ENCODE measurements around the gene CCL14. TPM values are rescaled to one million over a fixed set of nuclear protein-coding genes. Genes with fewer than 3 reads are reported as not detected.

Gene CCL14
- total RNA-seq, 1 experiment from 2014 or later = not detected

DNA sequence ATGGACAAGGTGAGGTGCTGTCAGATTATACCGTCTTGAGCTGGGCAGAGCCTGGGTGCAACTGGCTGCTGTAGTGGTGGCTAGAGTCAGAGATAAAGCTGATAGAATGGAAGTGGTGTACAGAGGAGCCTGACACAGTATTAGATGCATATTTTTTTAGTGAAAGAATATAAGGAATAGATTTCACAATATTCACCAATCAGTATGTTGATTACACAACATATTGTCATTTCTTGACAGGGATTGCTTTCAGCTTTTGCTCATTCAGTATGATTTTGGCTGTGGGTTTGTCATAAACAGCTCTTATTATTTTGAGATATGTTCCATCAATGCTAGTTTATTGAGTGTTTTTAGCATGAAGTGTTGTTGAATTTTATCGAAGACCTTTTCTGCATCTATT is 32.9 kb upstream of the CCL14 start:
- H3K36me3 Mint-ChIP-seq = no peaks in the 10 kb centered on the region; the same call in 1 of the 2 replicates
- POLR2A ChIA-PET = no interaction called here
- CTCF ChIA-PET = interaction anchor here (1.2 kb wide), 1 partner anchor 130 kb away, joined by 3 read pairs; no protein-coding TSS in a partner anchor
- ATAC-seq (no peak), DNase-seq (ENCODE audit: low spot score) (no peak)
- no peaks in the 10 kb centered on the region for H3K4me1 Mint-ChIP-seq
- no peak overlapping the region for H3K4me3 Mint-ChIP-seq
- no peak overlapping the region for H3K27ac Mint-ChIP-seq
- peaks cover 18% of the 10 kb centered on the region for H3K9me3 Mint-ChIP-seq
- no peak for TF ChIP-seq IRF2 (CRISPR knock-in tag; IDR thresholded peaks at IDR 0.05; ENCODE audit: borderline replicate concordance, low read depth)
- TF ChIP-seq, protein P1, sequence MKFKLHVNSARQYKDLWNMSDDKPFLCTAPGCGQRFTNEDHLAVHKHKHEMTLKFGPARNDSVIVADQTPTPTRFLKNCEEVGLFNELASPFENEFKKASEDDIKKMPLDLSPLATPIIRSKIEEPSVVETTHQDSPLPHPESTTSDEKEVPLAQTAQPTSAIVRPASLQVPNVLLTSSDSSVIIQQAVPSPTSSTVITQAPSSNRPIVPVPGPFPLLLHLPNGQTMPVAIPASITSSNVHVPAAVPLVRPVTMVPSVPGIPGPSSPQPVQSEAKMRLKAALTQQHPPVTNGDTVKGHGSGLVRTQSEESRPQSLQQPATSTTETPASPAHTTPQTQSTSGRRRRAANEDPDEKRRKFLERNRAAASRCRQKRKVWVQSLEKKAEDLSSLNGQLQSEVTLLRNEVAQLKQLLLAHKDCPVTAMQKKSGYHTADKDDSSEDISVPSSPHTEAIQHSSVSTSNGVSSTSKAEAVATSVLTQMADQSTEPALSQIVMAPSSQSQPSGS (CRISPR knock-in tag; IDR thresholded peaks at IDR 0.05; ENCODE audit: borderline replicate concordance, low read depth) = no peak
- TF ChIP-seq EMX1 (CRISPR knock-in tag; IDR thresholded peaks at IDR 0.05) = no peak
- TF ChIP-seq HMGA2 (CRISPR knock-in tag; IDR thresholded peaks at IDR 0.05) = no peak
- no peak for TF ChIP-seq FOXK1 (CRISPR knock-in tag; IDR thresholded peaks at IDR 0.05)
- TF ChIP-seq, protein P2, sequence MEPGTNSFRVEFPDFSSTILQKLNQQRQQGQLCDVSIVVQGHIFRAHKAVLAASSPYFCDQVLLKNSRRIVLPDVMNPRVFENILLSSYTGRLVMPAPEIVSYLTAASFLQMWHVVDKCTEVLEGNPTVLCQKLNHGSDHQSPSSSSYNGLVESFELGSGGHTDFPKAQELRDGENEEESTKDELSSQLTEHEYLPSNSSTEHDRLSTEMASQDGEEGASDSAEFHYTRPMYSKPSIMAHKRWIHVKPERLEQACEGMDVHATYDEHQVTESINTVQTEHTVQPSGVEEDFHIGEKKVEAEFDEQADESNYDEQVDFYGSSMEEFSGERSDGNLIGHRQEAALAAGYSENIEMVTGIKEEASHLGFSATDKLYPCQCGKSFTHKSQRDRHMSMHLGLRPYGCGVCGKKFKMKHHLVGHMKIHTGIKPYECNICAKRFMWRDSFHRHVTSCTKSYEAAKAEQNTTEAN (CRISPR knock-in tag; IDR thresholded peaks at IDR 0.05) = no peak
- TF ChIP-seq NFYB (CRISPR knock-in tag; conservative IDR thresholded peaks at IDR 0.05; ENCODE audit: low read depth) = no peak
- TF ChIP-seq, protein P3, sequence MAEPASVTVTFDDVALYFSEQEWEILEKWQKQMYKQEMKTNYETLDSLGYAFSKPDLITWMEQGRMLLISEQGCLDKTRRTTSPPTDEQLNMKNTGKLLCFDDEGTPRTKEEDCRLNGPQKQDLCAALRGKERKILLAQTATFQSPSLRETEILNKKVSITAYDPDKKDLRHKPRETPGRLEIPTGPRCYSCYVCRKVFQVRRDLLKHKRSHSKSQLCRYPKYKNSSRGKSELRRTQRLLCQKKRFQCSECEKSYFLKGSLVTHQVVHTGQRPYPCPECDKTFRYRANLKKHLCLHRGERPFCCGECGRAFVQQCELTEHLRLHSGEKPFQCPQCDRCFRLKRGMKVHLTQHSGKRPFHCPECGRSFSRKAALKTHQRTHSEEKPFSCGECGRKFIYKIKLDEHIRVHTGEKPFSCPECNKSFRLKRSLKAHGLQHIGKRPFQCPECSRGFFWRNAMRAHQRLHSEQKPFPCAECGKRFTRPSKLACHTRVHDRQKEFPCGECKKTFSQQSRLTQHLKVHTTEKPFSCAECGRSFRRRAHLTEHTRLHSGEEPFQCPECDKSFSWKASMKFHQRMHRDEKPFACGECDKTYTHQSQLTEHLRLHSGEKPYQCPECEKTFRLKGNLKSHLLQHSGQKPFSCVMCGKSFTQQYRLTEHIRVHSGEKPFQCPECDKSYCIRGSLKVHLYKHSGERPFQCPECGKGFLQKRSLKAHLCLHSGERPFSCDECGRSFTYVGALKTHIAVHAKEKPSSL (CRISPR knock-in tag; conservative IDR thresholded peaks at IDR 0.05) = no peak
- TF ChIP-seq ZNF317 (CRISPR knock-in tag; IDR thresholded peaks at IDR 0.05; ENCODE audit: borderline replicate concordance, low read depth) = no peak
- TF ChIP-seq ZBTB21 (CRISPR knock-in tag; IDR thresholded peaks at IDR 0.05; ENCODE audit: borderline replicate concordance) = no peak
- TF ChIP-seq ESRRA (CRISPR knock-in tag; IDR thresholded peaks at IDR 0.05; ENCODE audit: borderline replicate concordance) = no peak
- TF ChIP-seq SOX15 (CRISPR knock-in tag; IDR thresholded peaks at IDR 0.05) = no peak
- peaks cover 29% of the 10 kb centered on the region for H3K27me3 Mint-ChIP-seq (ENCODE audit: low read depth)

DNA sequence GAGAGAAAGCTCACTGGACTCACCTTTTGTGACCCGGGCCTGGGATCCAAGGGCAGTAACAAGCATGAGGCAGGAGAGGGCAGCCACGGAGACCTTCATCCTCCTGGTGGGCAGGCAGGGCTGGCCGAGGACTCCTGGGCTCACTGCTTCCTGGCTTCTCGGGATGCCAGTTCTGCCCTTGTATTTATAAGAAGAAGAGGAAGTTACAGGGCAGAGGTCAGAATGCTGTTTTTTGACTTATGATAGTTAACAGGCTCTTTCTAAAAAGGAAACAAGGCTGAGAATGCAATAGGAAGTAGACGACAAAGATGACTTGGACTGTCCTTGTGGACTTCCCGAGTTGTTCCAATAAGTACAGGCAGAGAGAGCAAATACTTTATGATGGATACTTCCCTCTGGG is 31.3 kb upstream of the CCL14 start, which contains the start of gene CCL23:
TSS of gene CCL23 (minus strand) at position 174 of the 400 bp plus-strand sequence. CDS start at position 99, 75 bp downstream.
- peak; percentile 41; the same call in 1 of the 2 replicates for ATAC-seq
- ChIA-PET CTCF (interaction anchor here (1.2 kb wide), 1 partner anchor 69 kb away, joined by 3 read pairs; no protein-coding TSS in a partner anchor), POLR2A (no interaction called here)
- DNase-seq (ENCODE audit: low spot score) = no peak
- no peaks in the 10 kb centered on the region for H3K4me1 Mint-ChIP-seq
- H3K27ac Mint-ChIP-seq = no peak within 1 kb of the TSS
- peaks cover 1% of the 10 kb centered on the region; the same call in 1 of the 2 replicates for H3K36me3 Mint-ChIP-seq
- H3K9me3 Mint-ChIP-seq = peaks cover 14% of the 10 kb centered on the region
- no peak within 1 kb of the TSS for H3K4me3 Mint-ChIP-seq
- H3K27me3 Mint-ChIP-seq (ENCODE audit: low read depth) = peaks cover 25% of the 10 kb centered on the region
- TF ChIP-seq, protein P4, sequence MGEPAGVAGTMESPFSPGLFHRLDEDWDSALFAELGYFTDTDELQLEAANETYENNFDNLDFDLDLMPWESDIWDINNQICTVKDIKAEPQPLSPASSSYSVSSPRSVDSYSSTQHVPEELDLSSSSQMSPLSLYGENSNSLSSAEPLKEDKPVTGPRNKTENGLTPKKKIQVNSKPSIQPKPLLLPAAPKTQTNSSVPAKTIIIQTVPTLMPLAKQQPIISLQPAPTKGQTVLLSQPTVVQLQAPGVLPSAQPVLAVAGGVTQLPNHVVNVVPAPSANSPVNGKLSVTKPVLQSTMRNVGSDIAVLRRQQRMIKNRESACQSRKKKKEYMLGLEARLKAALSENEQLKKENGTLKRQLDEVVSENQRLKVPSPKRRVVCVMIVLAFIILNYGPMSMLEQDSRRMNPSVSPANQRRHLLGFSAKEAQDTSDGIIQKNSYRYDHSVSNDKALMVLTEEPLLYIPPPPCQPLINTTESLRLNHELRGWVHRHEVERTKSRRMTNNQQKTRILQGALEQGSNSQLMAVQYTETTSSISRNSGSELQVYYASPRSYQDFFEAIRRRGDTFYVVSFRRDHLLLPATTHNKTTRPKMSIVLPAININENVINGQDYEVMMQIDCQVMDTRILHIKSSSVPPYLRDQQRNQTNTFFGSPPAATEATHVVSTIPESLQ (CRISPR knock-in tag; IDR thresholded peaks at IDR 0.05) = no peak
- TF ChIP-seq HMGA2 (CRISPR knock-in tag; IDR thresholded peaks at IDR 0.05) = no peak
- TF ChIP-seq, protein P5, sequence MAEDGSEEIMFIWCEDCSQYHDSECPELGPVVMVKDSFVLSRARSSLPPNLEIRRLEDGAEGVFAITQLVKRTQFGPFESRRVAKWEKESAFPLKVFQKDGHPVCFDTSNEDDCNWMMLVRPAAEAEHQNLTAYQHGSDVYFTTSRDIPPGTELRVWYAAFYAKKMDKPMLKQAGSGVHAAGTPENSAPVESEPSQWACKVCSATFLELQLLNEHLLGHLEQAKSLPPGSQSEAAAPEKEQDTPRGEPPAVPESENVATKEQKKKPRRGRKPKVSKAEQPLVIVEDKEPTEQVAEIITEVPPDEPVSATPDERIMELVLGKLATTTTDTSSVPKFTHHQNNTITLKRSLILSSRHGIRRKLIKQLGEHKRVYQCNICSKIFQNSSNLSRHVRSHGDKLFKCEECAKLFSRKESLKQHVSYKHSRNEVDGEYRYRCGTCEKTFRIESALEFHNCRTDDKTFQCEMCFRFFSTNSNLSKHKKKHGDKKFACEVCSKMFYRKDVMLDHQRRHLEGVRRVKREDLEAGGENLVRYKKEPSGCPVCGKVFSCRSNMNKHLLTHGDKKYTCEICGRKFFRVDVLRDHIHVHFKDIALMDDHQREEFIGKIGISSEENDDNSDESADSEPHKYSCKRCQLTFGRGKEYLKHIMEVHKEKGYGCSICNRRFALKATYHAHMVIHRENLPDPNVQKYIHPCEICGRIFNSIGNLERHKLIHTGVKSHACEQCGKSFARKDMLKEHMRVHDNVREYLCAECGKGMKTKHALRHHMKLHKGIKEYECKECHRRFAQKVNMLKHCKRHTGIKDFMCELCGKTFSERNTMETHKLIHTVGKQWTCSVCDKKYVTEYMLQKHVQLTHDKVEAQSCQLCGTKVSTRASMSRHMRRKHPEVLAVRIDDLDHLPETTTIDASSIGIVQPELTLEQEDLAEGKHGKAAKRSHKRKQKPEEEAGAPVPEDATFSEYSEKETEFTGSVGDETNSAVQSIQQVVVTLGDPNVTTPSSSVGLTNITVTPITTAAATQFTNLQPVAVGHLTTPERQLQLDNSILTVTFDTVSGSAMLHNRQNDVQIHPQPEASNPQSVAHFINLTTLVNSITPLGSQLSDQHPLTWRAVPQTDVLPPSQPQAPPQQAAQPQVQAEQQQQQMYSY (CRISPR knock-in tag; IDR thresholded peaks at IDR 0.05) = no peak
- TF ChIP-seq, protein P6, sequence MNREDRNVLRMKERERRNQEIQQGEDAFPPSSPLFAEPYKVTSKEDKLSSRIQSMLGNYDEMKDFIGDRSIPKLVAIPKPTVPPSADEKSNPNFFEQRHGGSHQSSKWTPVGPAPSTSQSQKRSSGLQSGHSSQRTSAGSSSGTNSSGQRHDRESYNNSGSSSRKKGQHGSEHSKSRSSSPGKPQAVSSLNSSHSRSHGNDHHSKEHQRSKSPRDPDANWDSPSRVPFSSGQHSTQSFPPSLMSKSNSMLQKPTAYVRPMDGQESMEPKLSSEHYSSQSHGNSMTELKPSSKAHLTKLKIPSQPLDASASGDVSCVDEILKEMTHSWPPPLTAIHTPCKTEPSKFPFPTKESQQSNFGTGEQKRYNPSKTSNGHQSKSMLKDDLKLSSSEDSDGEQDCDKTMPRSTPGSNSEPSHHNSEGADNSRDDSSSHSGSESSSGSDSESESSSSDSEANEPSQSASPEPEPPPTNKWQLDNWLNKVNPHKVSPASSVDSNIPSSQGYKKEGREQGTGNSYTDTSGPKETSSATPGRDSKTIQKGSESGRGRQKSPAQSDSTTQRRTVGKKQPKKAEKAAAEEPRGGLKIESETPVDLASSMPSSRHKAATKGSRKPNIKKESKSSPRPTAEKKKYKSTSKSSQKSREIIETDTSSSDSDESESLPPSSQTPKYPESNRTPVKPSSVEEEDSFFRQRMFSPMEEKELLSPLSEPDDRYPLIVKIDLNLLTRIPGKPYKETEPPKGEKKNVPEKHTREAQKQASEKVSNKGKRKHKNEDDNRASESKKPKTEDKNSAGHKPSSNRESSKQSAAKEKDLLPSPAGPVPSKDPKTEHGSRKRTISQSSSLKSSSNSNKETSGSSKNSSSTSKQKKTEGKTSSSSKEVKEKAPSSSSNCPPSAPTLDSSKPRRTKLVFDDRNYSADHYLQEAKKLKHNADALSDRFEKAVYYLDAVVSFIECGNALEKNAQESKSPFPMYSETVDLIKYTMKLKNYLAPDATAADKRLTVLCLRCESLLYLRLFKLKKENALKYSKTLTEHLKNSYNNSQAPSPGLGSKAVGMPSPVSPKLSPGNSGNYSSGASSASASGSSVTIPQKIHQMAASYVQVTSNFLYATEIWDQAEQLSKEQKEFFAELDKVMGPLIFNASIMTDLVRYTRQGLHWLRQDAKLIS (CRISPR knock-in tag; IDR thresholded peaks at IDR 0.05; ENCODE audit: borderline replicate concordance) = no peak
